ENCODE data around the gene ZMIZ1.

Gene ZMIZ1

GRCh38 chr10:79215531-79215930 lies 146.8 kb downstream of the ZMIZ1 start:
- no peak overlapping the region for H3K9ac ChIP-seq
- H3K4me3 ChIP-seq, result no peak overlapping the region
- TF ChIP-seq Cebpa-rat (IDR thresholded peaks at IDR 0.05), result no peak
- H3K9me3 ChIP-seq, result no peaks in the 10 kb centered on the region
- H3K27me3 ChIP-seq, result no peaks in the 10 kb centered on the region
- H3K36me3 ChIP-seq, result peaks cover 100% of the 10 kb centered on the region
- no peak overlapping the region for H3K27ac ChIP-seq
- peaks cover 94% of the 10 kb centered on the region for H4K20me1 ChIP-seq
- 0 out of 2 replicates have a peak, but pooled peaks cover 6% of the 10 kb centered on the region for H3K4me1 ChIP-seq
- no peak overlapping the region for H3K4me2 ChIP-seq

DNA sequence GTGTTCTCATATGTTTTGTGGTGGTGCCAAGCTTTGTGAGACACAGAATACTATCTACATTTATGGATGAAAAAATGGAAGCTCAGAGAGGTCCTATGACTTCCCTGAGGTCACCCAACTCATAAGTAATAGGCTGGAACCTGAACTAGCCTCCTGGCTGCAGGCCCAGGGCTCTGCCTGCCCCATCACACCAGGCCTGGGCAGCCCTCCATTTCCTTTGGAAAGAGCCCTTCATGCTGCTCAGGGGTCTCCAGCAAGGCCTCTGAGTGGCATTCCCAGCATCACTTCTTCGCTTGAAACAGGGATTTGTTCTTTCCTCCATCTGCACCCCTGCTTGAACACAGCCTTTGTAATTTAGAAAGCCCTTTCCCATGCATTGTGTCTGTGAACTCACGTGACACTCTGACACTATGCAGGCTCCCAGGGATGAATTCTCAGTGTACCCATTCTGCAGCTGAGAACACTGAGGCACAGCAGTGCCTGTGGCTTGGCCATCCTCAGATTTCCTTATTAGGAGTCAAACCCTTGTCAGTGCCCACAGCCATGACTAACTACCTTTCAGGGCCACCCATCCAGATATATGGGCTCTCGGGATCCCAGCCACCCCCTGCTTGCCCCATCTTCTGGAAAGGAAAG lies 150.7 kb downstream of the ZMIZ1 start:
- no peak for TF ChIP-seq Cebpa-rat (IDR thresholded peaks at IDR 0.05)
- H3K4me2 ChIP-seq, result no peak overlapping the region
- no peaks in the 10 kb centered on the region for H3K27me3 ChIP-seq
- H3K4me1 ChIP-seq, result 0 out of 2 replicates have a peak, but pooled peaks cover 6% of the 10 kb centered on the region
- H3K4me3 ChIP-seq, result no peak overlapping the region
- H3K9me3 ChIP-seq, result no peaks in the 10 kb centered on the region
- H4K20me1 ChIP-seq, result peaks cover 94% of the 10 kb centered on the region
- no peak overlapping the region for H3K27ac ChIP-seq
- H3K36me3 ChIP-seq, result peaks cover 100% of the 10 kb centered on the region
- no peak overlapping the region for H3K9ac ChIP-seq

DNA sequence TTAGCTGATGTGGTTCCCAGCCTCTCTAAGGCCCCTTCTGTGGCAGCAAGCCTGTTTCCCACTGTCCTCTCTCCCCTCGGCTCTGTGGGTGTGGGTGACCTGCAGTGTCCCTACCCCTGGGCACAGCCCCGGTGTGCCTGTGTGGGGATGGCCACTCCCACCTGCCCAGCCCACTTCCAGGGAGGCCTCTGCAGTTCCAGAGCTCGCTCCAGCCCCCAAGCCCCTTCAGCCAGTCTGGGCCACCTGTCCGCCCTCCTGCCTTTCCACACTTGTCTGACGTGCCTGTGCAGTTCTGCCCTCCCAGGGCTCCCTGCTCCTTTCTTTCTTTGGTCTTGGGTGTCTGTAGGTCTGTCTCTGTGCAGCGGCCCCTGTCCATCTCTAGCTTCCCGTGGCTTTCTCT lies 151.5 kb downstream of the ZMIZ1 start:
- peaks cover 94% of the 10 kb centered on the region for H4K20me1 ChIP-seq
- H3K4me1 ChIP-seq, result 0 out of 2 replicates have a peak, but pooled peaks cover 6% of the 10 kb centered on the region
- no peak overlapping the region for H3K4me2 ChIP-seq
- no peak for TF ChIP-seq Cebpa-rat (IDR thresholded peaks at IDR 0.05)
- no peaks in the 10 kb centered on the region for H3K9me3 ChIP-seq
- H3K27ac ChIP-seq, result no peak overlapping the region
- H3K36me3 ChIP-seq, result peaks cover 100% of the 10 kb centered on the region
- H3K9ac ChIP-seq, result no peak overlapping the region
- no peaks in the 10 kb centered on the region for H3K27me3 ChIP-seq
- H3K4me3 ChIP-seq, result no peak overlapping the region

DNA sequence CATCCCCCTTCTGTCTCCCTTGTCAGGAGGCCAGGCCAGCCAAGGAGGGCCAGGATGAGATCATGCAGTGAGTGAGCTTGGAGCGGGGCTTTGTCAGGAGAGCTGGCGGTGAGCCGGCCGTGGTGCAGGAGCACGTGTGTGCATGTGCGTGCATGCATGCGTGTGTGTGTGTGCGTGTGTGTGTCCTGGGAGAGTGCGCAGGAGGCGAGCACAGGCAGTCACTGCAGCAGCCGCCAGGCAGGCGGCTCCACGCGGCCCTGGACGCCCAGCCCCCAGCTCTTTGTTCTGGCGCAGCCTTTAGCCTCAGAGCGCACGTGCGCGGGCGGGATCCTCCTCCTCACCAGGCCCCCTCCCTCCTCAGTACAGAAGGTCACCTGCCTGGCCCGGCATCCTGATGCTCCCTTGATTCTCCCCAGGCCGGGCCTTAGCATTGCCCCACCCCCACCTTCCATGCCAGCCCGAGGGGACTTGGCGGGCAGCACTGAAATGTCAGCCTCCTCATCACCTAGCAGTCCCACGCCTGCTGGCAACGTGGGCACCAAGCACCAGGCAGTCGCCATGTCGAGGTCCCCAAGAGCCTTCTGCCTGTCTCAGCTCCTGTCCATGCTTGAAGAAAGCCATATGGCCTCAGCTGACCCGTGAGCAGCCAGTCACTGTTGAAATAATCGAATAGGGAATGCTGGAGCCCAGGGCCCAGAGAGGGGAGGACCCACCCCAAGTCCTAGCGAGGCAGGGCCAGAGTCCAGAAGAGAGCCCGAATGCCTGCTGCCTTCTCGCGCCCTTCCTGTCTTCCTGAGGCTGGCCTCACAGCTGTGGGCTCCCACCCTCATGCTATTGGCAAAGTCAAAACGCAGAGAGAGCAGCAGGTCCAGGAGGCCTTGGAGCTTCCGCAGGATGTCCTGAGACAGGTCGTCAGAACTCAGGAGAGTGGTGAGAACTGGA lies 152.6 kb downstream of the ZMIZ1 start:
- Histone ChIP-seq H3K9ac (no peak overlapping the region), H3K27ac (no peak overlapping the region), H3K4me1 (peaks cover 15% of the 10 kb centered on the region), H4K20me1 (peaks cover 94% of the 10 kb centered on the region), H3K4me2 (no peak overlapping the region), H3K36me3 (peaks cover 100% of the 10 kb centered on the region), H3K4me3 (no peak overlapping the region), H3K9me3 (no peaks in the 10 kb centered on the region), H3K27me3 (no peaks in the 10 kb centered on the region)
- no peak for TF ChIP-seq Cebpa-rat (IDR thresholded peaks at IDR 0.05)

DNA sequence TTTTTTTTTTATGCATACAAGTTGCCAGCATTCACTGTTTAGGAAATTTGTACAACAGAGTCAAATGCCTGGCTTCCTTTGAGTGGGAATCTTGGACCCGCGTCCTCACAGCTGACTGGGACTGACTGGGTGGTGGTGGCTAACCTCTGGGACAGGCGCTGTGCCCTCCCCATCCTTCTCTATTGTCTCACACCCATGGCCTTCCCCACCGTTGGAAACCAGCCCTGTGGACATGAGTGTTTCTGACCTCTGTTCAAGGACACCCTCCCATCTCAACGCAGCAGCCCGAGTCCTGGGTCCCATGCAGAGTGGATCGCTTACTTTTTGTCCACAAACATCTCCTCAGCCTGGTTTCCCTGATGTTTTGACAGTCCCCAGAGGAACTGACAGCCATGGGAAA lies 153.4 kb downstream of the ZMIZ1 start:
- Histone ChIP-seq H3K4me2 (no peak overlapping the region), H3K4me3 (no peak overlapping the region), H3K36me3 (peaks cover 100% of the 10 kb centered on the region)

DNA sequence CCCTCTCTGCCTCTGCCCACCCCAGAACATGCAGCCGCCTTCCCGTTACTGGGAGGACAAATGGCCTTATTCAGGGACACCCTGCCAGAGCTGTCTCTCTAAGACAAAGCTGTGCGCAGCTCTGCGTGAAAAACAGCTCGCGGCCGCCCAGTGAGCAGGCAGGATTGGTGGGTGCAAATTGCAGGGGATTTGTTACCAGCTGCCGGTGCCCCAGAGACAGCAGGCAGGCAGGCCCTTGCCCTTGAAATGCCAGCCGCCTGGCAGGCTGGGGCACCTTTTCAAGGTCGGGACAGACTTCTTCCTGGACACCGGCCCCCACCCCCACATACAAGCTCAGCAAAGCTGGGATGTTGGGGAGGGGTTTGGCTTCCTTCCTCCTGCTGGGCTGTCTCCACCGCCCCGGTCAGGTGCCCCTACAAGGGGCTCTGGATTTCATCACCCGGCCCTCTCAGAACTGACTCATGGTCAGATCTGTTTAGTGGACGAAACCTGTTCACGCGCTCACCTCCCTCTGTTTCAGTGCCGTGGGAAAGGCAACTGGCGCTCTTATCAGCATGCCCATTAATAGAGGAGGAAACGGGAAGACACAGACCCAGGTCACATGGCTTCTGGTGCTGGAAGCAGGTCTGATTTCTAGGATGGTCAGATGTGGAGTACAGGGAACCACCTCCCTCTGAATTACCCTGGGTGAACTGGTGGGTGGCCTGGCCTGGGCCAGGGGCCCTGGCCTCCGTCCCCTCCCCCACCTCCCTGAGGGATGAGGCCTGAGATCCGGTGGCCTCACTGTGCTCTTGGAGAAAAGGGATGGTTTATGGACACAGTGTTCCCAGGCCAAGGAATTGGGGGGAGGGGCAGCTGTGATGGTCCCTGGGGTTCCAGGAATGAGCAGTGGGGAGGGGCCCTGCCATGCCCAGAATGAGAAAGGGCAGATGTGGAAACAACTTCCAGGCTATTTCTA lies 154.6 kb downstream of the ZMIZ1 start:
- Histone ChIP-seq H3K4me3 (no peak overlapping the region), H3K27me3 (no peaks in the 10 kb centered on the region), H4K20me1 (peaks cover 100% of the 10 kb centered on the region), H3K27ac (no peak overlapping the region), H3K4me2 (no peak overlapping the region), H3K36me3 (peaks cover 94% of the 10 kb centered on the region), H3K9ac (no peak overlapping the region), H3K9me3 (no peaks in the 10 kb centered on the region), H3K4me1 (peaks cover 29% of the 10 kb centered on the region)
- TF ChIP-seq Cebpa-rat (IDR thresholded peaks at IDR 0.05), result no peak

More for the DNA sequence above, 153.4 kb downstream of the ZMIZ1 start:
- Histone ChIP-seq H3K27me3 (no peaks in the 10 kb centered on the region), H3K9ac (no peak overlapping the region), H3K9me3 (no peaks in the 10 kb centered on the region), H3K27ac (no peak overlapping the region), H3K4me1 (peaks cover 23% of the 10 kb centered on the region), H4K20me1 (peaks cover 98% of the 10 kb centered on the region)
- no peak for TF ChIP-seq Cebpa-rat (IDR thresholded peaks at IDR 0.05)

GRCh38 chr10:79224263-79224949 lies 155.6 kb downstream of the ZMIZ1 start:
- Histone ChIP-seq H3K36me3 (peaks cover 93% of the 10 kb centered on the region), H4K20me1 (peaks cover 100% of the 10 kb centered on the region), H3K4me2 (no peak overlapping the region), H3K4me3 (no peak overlapping the region), H3K9me3 (no peaks in the 10 kb centered on the region), H3K9ac (no peak overlapping the region), H3K27me3 (no peaks in the 10 kb centered on the region), H3K4me1 (peaks cover 40% of the 10 kb centered on the region), H3K27ac (no peak overlapping the region)
- no peak for TF ChIP-seq Cebpa-rat (IDR thresholded peaks at IDR 0.05)

- peaks cover 100% of the 10 kb centered on the region for H4K20me1 ChIP-seq
- no peak overlapping the region for H3K27ac ChIP-seq
- no peak overlapping the region for H3K4me3 ChIP-seq
- H3K9ac ChIP-seq, result no peak overlapping the region
- no peak overlapping the region for H3K4me2 ChIP-seq
- H3K4me1 ChIP-seq, result peaks cover 46% of the 10 kb centered on the region
- H3K27me3 ChIP-seq, result no peaks in the 10 kb centered on the region
- no peaks in the 10 kb centered on the region for H3K9me3 ChIP-seq
- peaks cover 87% of the 10 kb centered on the region for H3K36me3 ChIP-seq
- no peak for TF ChIP-seq Cebpa-rat (IDR thresholded peaks at IDR 0.05)
Observed at GRCh38 chr10:79224992-79225391, 156.2 kb downstream of the ZMIZ1 start.

Data from BLaER1 (cell line).